GM15510 (cell line): ENCODE results near the gene EBF3.

Experiments used
- POLR2A ChIP-seq: IDR thresholded peaks from 3 replicates; pipeline ENCODE4 v1.6.1; 2011; ENCODE audit warnings: borderline replicate concordance; ENCODE audit not compliant: insufficient read length; ENCODE audit errors: extremely low read depth

Gene EBF3

GRCh38 chr10:129921801-129922597 lies 42.1 kb downstream of the EBF3 start:
- no peak for TF ChIP-seq POLR2A

GRCh38 chr10:129921065-129921670 lies 42.9 kb downstream of the EBF3 start:
- TF ChIP-seq POLR2A: no peak

- TF ChIP-seq POLR2A: no peak
Measured at GRCh38 chr10:129919358-129919757, 44.7 kb downstream of the EBF3 start.

- TF ChIP-seq POLR2A: no peak
Measured at GRCh38 chr10:129918836-129919235, 45.2 kb downstream of the EBF3 start.

GRCh38 chr10:129918401-129918800 lies 45.7 kb downstream of the EBF3 start:
- TF ChIP-seq POLR2A: no peak

GRCh38 chr10:129917936-129918335 lies 46.1 kb downstream of the EBF3 start:
- no peak for TF ChIP-seq POLR2A

GRCh38 chr10:129916506-129916995 lies 47.5 kb downstream of the EBF3 start:
- TF ChIP-seq POLR2A: no peak

GRCh38 chr10:129915526-129916378 lies 48.3 kb downstream of the EBF3 start:
- TF ChIP-seq POLR2A: no peak

GRCh38 chr10:129914960-129915359 lies 49.1 kb downstream of the EBF3 start:
- no peak for TF ChIP-seq POLR2A

GRCh38 chr10:129914153-129914855 lies 49.8 kb downstream of the EBF3 start:
- TF ChIP-seq POLR2A: no peak

GRCh38 chr10:129912986-129913695 lies 50.9 kb downstream of the EBF3 start:
- no peak for TF ChIP-seq POLR2A

GRCh38 chr10:129912166-129912917 lies 51.7 kb downstream of the EBF3 start:
- TF ChIP-seq POLR2A: no peak
